Chondrocyte (in vitro differentiated cells): ENCODE measurements around the gene DENND4C. TPM values are rescaled to one million over a fixed set of nuclear protein-coding genes. Genes with fewer than 3 reads are reported as not detected.
"Not testable (repeated sequence)": the region's sequence is repeated elsewhere in the genome, so short reads cannot be mapped to it uniquely, and the experiment has no call there.

ENCODE experiments used
- DNase-seq: peaks from one replicate; pipeline ENCODE4 v3.0.0; 2021; ENCODE audit warnings: mixed read lengths, low spot score
- H3K27ac Mint-ChIP-seq: one replicate; pipeline ENCODE4 v1.8.0; 2021; ENCODE audit warnings: mild to moderate bottlenecking, moderate library complexity, mixed read lengths; ENCODE audit not compliant: unreplicated experiment
- H3K27me3 Mint-ChIP-seq: 2 replicates; pipeline ENCODE4 v1.8.0; 2021; ENCODE audit warnings: low read depth, mixed read lengths
- H3K36me3 Mint-ChIP-seq: 2 replicates; pipeline ENCODE4 v1.8.0; 2021; ENCODE audit warnings: low read depth, mixed read lengths
- H3K4me1 Mint-ChIP-seq: 2 replicates; pipeline ENCODE4 v1.8.0; 2021; ENCODE audit warnings: low read depth, mild to moderate bottlenecking, mixed read lengths
- H3K4me3 Mint-ChIP-seq: one replicate; pipeline ENCODE4 v1.8.0; 2021; ENCODE audit warnings: mild to moderate bottlenecking, moderate library complexity, mixed read lengths; ENCODE audit not compliant: unreplicated experiment
- H3K9me3 Mint-ChIP-seq: 2 replicates; pipeline ENCODE4 v1.8.0; 2021; ENCODE audit warnings: low read depth, mixed read lengths
- CTCF ChIP-seq: fragments of 200-600 bp; sonication (generic); IDR thresholded peaks from 2 replicates; pipeline ENCODE4 v1.5.0; 2021; ENCODE audit warnings: antibody characterized with exemption, mild to moderate bottlenecking, moderate library complexity
- total RNA-seq: library from RNA; stranded (reverse); gene quantifications from 3 replicates; pipeline ENCODE4 v1.2.1, GENCODE V29; 2021

DENND4C gene
- total RNA-seq, 1 donor from 2014 or later: 27.0 TPM

GRCh38 chr9:19185191-19185590, 45.3 kb upstream of the DENND4C start:
- no peaks in the 10 kb centered on the region for H3K36me3 Mint-ChIP-seq
- no peaks in the 10 kb centered on the region for H3K27me3 Mint-ChIP-seq
- no peaks in the 10 kb centered on the region for H3K9me3 Mint-ChIP-seq
- no peak overlapping the region for H3K4me3 Mint-ChIP-seq
- peaks cover 23% of the 10 kb centered on the region for H3K4me1 Mint-ChIP-seq
- H3K27ac Mint-ChIP-seq: peak overlapping the region; percentile 99
- no peak for TF ChIP-seq CTCF
- no peak for DNase-seq

- no peak overlapping the region for H3K4me3 Mint-ChIP-seq
- no peak for TF ChIP-seq CTCF
- peaks cover 24% of the 10 kb centered on the region for H3K4me1 Mint-ChIP-seq
- no peaks in the 10 kb centered on the region for H3K9me3 Mint-ChIP-seq
- H3K36me3 Mint-ChIP-seq: no peaks in the 10 kb centered on the region
- no peak overlapping the region for H3K27ac Mint-ChIP-seq
- no peaks in the 10 kb centered on the region for H3K27me3 Mint-ChIP-seq
- DNase-seq: no peak
Measured at GRCh38 chr9:19186232-19186631, 44.3 kb upstream of the DENND4C start.

- DNase-seq: no peak
- Mint-ChIP-seq H3K27me3 (no peaks in the 10 kb centered on the region), H3K4me1 (peaks cover 27% of the 10 kb centered on the region), H3K9me3 (no peaks in the 10 kb centered on the region), H3K36me3 (no peaks in the 10 kb centered on the region), H3K27ac (no peak overlapping the region), H3K4me3 (no peak overlapping the region)
- no peak for TF ChIP-seq CTCF
Measured at GRCh38 chr9:19188771-19189170, 41.7 kb upstream of the DENND4C start.

- no peak for TF ChIP-seq CTCF
- Mint-ChIP-seq H3K27me3 (no peaks in the 10 kb centered on the region), H3K36me3 (no peaks in the 10 kb centered on the region), H3K9me3 (no peaks in the 10 kb centered on the region), H3K4me3 (no peak overlapping the region), H3K27ac (no peak overlapping the region), H3K4me1 (peaks cover 13% of the 10 kb centered on the region)
- no peak for DNase-seq
Measured at GRCh38 chr9:19192202-19193028, 38.1 kb upstream of the DENND4C start.

GRCh38 chr9:19193029-19193324, 37.5 kb upstream of the DENND4C start:
- H3K4me1 Mint-ChIP-seq: peaks cover 13% of the 10 kb centered on the region
- no peaks in the 10 kb centered on the region for H3K36me3 Mint-ChIP-seq
- H3K27me3 Mint-ChIP-seq: no peaks in the 10 kb centered on the region
- no peaks in the 10 kb centered on the region for H3K9me3 Mint-ChIP-seq
- no peak overlapping the region for H3K27ac Mint-ChIP-seq
- no peak for DNase-seq
- no peak overlapping the region for H3K4me3 Mint-ChIP-seq
- TF ChIP-seq CTCF: no peak

GRCh38 chr9:19193358-19193973, 37.0 kb upstream of the DENND4C start:
- peaks cover 13% of the 10 kb centered on the region for H3K4me1 Mint-ChIP-seq
- H3K36me3 Mint-ChIP-seq, H3K27me3 Mint-ChIP-seq, H3K4me3 Mint-ChIP-seq, H3K27ac Mint-ChIP-seq, DNase-seq, H3K9me3 Mint-ChIP-seq: not testable (repeated sequence)
